HepG2 (cell line): ENCODE results near the gene ASCL3. TPM values are rescaled to one million over a fixed set of nuclear protein-coding genes. Genes with fewer than 3 reads are reported as not detected.
A peak's percentile ranks its signal among the peaks of the same experiment; 100 is the strongest.

Source experiments
- CENPBD1 ChIP-seq: sonication (generic); formaldehyde crosslinking; IDR thresholded peaks from 2 replicates; pipeline ENCODE4 v1.8.0; 2022; ENCODE audit warnings: missing genetic modification reagents, low read depth, mild to moderate bottlenecking, borderline replicate concordance
- DR1 ChIP-seq: sonication (generic); formaldehyde crosslinking; IDR thresholded peaks from 2 replicates; pipeline ENCODE4 v1.8.0; 2021; ENCODE audit warnings: mild to moderate bottlenecking, missing genetic modification reagents, inconsistent platforms
- HOMEZ ChIP-seq: IDR thresholded peaks from 2 replicates; pipeline ENCODE4 v1.6.1; 2016; ENCODE audit warnings: low read depth
- HOXA7 ChIP-seq: sonication (generic); formaldehyde crosslinking; IDR thresholded peaks from 2 replicates; pipeline ENCODE4 v1.8.1; 2022; ENCODE audit warnings: mild to moderate bottlenecking, missing genetic modification reagents, moderate library complexity
- KDM2A ChIP-seq: sonication (generic); formaldehyde crosslinking; IDR thresholded peaks from 2 replicates; pipeline ENCODE4 v1.4.0; 2020; ENCODE audit warnings: low read depth, missing genetic modification reagents, borderline replicate concordance
- NFAT5 ChIP-seq: sonication (generic); formaldehyde crosslinking; IDR thresholded peaks from 2 replicates; pipeline ENCODE4 v1.4.0; 2020; ENCODE audit warnings: missing genetic modification reagents
- NFKBIZ ChIP-seq: IDR thresholded peaks from 2 replicates; pipeline ENCODE4 v1.6.1; 2018; ENCODE audit warnings: missing genetic modification reagents, missing compliant biosample characterization
- RAD21 ChIP-seq: fragments of 450-650 bp; formaldehyde crosslinking; IDR thresholded peaks from 2 replicates; pipeline ENCODE4 v1.5.0; 2020; ENCODE audit warnings: mild to moderate bottlenecking
- SIX1 ChIP-seq: sonication (generic); formaldehyde crosslinking; IDR thresholded peaks from 2 replicates; pipeline ENCODE4 v1.4.0; 2020; ENCODE audit warnings: missing genetic modification reagents, borderline replicate concordance
- TRIM24 ChIP-seq: sonication (generic); formaldehyde crosslinking; IDR thresholded peaks from 2 replicates; pipeline ENCODE4 v1.8.0; 2022; ENCODE audit warnings: mild to moderate bottlenecking, missing genetic modification reagents
- ZFAT ChIP-seq: sonication (generic); formaldehyde crosslinking; conservative IDR thresholded peaks from 2 replicates; pipeline ENCODE4 v1.8.1; 2023; ENCODE audit warnings: missing genetic modification reagents, inconsistent platforms
- ZFYVE20 ChIP-seq: sonication (generic); formaldehyde crosslinking; IDR thresholded peaks from 2 replicates; pipeline ENCODE4 v1.8.0; 2023; ENCODE audit warnings: low read depth, mild to moderate bottlenecking, moderate library complexity, missing genetic modification reagents, borderline replicate concordance
- ZNF329 ChIP-seq: sonication (generic); formaldehyde crosslinking; IDR thresholded peaks from 2 replicates; pipeline ENCODE4 v1.9.0; 2021; ENCODE audit warnings: low read depth, mild to moderate bottlenecking, missing genetic modification reagents
- ZNF354B ChIP-seq: sonication (generic); formaldehyde crosslinking; IDR thresholded peaks from 2 replicates; pipeline ENCODE4 v1.8.0; 2022; ENCODE audit warnings: mild to moderate bottlenecking, missing genetic modification reagents
- ZNF383 ChIP-seq: sonication (generic); formaldehyde crosslinking; IDR thresholded peaks from 2 replicates; pipeline ENCODE4 v1.4.0; 2020; ENCODE audit warnings: missing genetic modification reagents, mild to moderate bottlenecking, borderline replicate concordance
- ZNF550 ChIP-seq: sonication (generic); formaldehyde crosslinking; IDR thresholded peaks from 2 replicates; pipeline ENCODE4 v1.4.0; 2020; ENCODE audit warnings: mild to moderate bottlenecking, missing genetic modification reagents, borderline replicate concordance
- ZNF564 ChIP-seq: sonication (generic); formaldehyde crosslinking; IDR thresholded peaks from 2 replicates; pipeline ENCODE4 v1.8.1; 2023; ENCODE audit warnings: mild to moderate bottlenecking, missing genetic modification reagents
- ZNF737 ChIP-seq: sonication (generic); formaldehyde crosslinking; IDR thresholded peaks from 2 replicates; pipeline ENCODE4 v1.5.0; 2020; ENCODE audit warnings: missing genetic modification reagents, mild to moderate bottlenecking, borderline replicate concordance
- ZNF841 ChIP-seq: sonication (generic); formaldehyde crosslinking; IDR thresholded peaks from 2 replicates; pipeline ENCODE4 v1.8.1; 2023; ENCODE audit warnings: missing genetic modification reagents, borderline replicate concordance
- polyA plus RNA-seq, 8 experiments: library from polyadenylated mRNA; depleted of rRNA in 3 of 8; stranded (reverse) in 7 of 8; unstranded in 1 of 8; fragments of >200 nt; fragmentation: Illumina TruSeq in 4 of 8; extraction: Trizol in 4 of 8; gene quantifications; 2 replicates each; pipeline versions ENCODE4 v1.2.1 to v1.2.3, GENCODE V29; 2011 to 2016; ENCODE audit warnings: low read depth in 4 of 8, missing spikeins in 1 of 8, mixed read lengths in 1 of 8; ENCODE audit not compliant: insufficient read depth in 1 of 8
- total RNA-seq, 5 experiments: library from RNA; depleted of rRNA; stranded (reverse); fragments of >200 nt; fragmentation: Illumina TruSeq; extraction: Trizol; gene quantifications; 2 replicates each; pipeline ENCODE4 v1.2.3, GENCODE V29; 2016; ENCODE audit warnings: low read depth in 1 of 5
- TF ChIP-seq, protein P1 (sequence below): conservative IDR thresholded peaks from 2 replicates; pipeline ENCODE4 v1.6.1; 2018; ENCODE audit warnings: missing genetic modification reagents

ASCL3 gene
- total and polyA plus RNA-seq, 2 of the 13 experiments (the other 11 are each of a cell fraction or from before 2014, with no cell fraction given), result not detected

GRCh38 chr11:8964324-8965320 lies 21.8 kb upstream of the ASCL3 start, which contains the start of gene TMEM9B (continued):
- TF ChIP-seq, protein P1, sequence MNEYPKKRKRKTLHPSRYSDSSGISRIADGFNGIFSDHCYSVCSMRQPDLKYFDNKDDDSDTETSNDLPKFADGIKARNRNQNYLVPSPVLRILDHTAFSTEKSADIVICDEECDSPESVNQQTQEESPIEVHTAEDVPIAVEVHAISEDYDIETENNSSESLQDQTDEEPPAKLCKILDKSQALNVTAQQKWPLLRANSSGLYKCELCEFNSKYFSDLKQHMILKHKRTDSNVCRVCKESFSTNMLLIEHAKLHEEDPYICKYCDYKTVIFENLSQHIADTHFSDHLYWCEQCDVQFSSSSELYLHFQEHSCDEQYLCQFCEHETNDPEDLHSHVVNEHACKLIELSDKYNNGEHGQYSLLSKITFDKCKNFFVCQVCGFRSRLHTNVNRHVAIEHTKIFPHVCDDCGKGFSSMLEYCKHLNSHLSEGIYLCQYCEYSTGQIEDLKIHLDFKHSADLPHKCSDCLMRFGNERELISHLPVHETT (CRISPR knock-in tag), result peak; percentile 88; the same call in 1 of the 2 replicates
- no peak for TF ChIP-seq ZFYVE20 (CRISPR knock-in tag)
- 0 out of 2 replicates have a peak, but pooled peaks have one; percentile 18 for TF ChIP-seq HOMEZ
- peak; percentile 84 for TF ChIP-seq KDM2A (CRISPR knock-in tag)
- no peak for TF ChIP-seq ZNF383
- TF ChIP-seq TRIM24, result no peak
- peak; percentile 84 for TF ChIP-seq DR1 (CRISPR knock-in tag)
- no peak; the same call in 1 of the 2 replicates for TF ChIP-seq ZNF564 (CRISPR knock-in tag)
- TF ChIP-seq RAD21, result peak; percentile 46
- 0 out of 2 replicates have a peak, but pooled peaks have one; percentile 14 for TF ChIP-seq ZNF354B (CRISPR knock-in tag)
- no peak; the same call in 1 of the 2 replicates for TF ChIP-seq ZNF550 (CRISPR knock-in tag)
- TF ChIP-seq CENPBD1 (CRISPR knock-in tag), result no peak
- TF ChIP-seq ZFAT (CRISPR knock-in tag), result no peak
- TF ChIP-seq NFAT5 (CRISPR knock-in tag), result no peak
- peak; percentile 66; the same call in 1 of the 2 replicates for TF ChIP-seq ZNF329 (CRISPR knock-in tag)
- no peak for TF ChIP-seq HOXA7 (CRISPR knock-in tag)
- no peak for TF ChIP-seq ZNF737 (CRISPR knock-in tag)
- TF ChIP-seq SIX1 (CRISPR knock-in tag), result no peak
- TF ChIP-seq NFKBIZ (CRISPR knock-in tag), result no peak
- TF ChIP-seq ZNF841 (CRISPR knock-in tag), result no peak
